ENCODE results near the gene C1QTNF6.

GRCh38 chr22:37144180-37144554 is 43.9 kb downstream of the C1QTNF6 start:
- TF ChIP-seq, protein P1, sequence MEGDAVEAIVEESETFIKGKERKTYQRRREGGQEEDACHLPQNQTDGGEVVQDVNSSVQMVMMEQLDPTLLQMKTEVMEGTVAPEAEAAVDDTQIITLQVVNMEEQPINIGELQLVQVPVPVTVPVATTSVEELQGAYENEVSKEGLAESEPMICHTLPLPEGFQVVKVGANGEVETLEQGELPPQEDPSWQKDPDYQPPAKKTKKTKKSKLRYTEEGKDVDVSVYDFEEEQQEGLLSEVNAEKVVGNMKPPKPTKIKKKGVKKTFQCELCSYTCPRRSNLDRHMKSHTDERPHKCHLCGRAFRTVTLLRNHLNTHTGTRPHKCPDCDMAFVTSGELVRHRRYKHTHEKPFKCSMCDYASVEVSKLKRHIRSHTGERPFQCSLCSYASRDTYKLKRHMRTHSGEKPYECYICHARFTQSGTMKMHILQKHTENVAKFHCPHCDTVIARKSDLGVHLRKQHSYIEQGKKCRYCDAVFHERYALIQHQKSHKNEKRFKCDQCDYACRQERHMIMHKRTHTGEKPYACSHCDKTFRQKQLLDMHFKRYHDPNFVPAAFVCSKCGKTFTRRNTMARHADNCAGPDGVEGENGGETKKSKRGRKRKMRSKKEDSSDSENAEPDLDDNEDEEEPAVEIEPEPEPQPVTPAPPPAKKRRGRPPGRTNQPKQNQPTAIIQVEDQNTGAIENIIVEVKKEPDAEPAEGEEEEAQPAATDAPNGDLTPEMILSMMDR (conservative IDR thresholded peaks at IDR 0.05; ENCODE audit: low read length): no peak
- TF ChIP-seq EZH2phosphoT487 (IDR thresholded peaks at IDR 0.05; ENCODE audit: borderline replicate concordance, low read depth, low read length): no peak
